NCI-H2196 treated with DMSO at 0.1 percent for 48 hours (cell line): Measurements from ENCODE around the gene RTKN.
"Not testable (repeated sequence)": the region's sequence is repeated elsewhere in the genome, so short reads cannot be mapped to it uniquely, and the experiment has no call there.

Experiments
- DNase-seq: peaks from one replicate; lab custom pipeline; 2025; ENCODE audit not compliant: unreplicated experiment; lab: John Stamatoyannopoulos, UW

Gene RTKN, protein sequence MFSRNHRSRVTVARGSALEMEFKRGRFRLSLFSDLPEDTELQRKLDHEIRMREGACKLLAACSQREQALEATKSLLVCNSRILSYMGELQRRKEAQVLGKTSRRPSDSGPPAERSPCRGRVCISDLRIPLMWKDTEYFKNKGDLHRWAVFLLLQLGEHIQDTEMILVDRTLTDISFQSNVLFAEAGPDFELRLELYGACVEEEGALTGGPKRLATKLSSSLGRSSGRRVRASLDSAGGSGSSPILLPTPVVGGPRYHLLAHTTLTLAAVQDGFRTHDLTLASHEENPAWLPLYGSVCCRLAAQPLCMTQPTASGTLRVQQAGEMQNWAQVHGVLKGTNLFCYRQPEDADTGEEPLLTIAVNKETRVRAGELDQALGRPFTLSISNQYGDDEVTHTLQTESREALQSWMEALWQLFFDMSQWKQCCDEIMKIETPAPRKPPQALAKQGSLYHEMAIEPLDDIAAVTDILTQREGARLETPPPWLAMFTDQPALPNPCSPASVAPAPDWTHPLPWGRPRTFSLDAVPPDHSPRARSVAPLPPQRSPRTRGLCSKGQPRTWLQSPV

DNA sequence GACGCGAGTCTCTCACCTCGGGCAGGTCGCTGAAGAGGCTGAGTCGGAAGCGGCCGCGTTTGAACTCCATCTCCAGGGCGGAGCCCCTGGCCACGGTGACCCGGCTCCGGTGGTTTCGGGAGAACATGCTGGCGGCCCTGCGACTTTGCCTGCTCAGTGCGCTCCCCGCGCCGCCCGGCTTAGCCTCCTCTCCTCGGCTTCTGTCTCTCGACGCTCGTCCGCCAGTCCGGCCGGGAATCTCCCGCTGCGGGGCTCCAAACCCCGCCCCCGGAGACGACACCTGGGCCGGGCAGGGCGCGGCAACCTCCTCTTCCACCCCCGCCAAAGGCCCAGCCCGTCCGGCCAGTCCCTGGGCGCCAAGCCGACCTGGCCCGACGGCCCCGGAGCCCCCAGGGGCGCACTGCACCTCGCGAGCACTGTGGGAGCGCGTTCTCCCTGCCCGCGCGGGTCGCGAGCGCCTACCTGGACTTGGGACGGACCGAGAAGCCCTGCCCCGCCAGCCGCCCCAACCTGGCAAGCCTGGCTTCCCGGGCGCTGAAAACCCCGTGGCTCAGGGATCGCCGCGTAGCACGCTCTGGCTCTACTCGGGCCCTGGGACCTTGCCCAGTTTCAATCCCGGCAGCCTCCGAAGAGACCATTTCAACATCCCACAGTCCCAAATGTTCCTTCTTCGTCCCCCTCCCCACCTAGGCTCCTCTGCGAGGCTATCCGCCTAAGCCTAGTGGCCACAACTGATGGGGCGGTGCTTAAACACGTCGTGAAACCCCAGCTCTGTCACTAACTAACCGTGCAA lies at the start of gene RTKN:
Gene RTKN, minus strand, starts transcription at position 248 of the 793 bp plus-strand sequence. Its CDS starts 121 bp downstream, at position 127.
- peak; percentile 16 for DNase-seq

DNA sequence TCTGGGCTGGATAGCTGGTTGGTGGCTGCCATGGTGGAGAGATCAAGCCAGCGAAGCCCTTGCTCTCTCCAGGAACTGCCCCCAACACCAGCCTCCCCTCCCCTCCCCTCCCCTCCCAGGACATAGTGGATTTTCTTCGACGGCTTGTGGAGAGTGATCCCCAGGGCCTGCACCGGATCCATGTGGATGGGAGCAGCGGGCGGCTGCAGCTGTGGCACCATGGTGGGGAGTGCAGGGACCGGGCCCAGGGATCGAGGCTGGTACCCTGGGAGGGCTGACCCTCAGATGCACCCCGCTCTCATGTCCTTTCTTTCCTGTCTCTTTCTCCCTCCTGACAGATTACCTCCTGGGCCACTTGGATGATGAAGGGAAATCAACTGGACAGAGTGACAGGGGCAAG lies 48.2 kb upstream of the RTKN start:
- DNase-seq: no peak

DNA sequence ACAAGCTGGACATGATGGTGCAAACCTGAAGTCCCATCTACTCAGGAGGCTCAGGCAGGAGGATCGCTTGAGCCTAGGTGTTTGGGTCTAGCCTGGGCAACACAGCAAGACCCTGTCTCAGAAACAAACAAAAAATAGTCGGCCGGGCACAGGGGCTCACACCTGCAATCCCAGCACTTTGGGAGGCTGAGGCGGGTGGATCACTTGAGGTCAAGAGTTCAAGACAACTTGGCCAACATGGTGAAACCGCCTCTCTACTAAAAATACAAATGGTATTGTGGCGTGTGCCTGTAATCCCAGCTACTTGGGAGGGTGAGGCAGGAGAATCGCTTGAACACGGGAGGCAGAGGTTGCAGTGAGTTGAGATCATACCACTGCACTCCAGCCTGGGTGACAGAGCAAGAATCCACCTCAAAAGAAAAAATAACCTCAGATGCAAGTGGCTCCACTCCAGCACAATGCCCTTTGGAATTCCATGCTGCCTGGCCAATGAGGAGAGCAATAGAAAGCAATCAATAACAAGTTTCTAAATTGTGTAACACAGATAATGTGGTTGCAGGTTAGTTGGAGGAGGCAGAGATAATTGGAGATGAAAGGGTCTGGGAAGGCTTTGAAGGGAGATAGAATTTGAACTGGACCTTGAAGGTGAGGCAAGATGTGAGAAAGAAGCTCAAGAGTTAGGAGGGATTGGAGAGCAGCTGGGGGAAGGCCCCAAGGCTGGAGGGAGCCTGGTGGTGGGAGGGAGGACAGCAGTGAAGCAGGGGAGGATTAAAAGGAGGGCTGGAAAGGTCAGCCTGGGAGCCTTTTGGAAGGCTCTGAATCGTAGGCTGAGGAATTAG lies 47.1 kb upstream of the RTKN start:
- DNase-seq: no peak

DNA sequence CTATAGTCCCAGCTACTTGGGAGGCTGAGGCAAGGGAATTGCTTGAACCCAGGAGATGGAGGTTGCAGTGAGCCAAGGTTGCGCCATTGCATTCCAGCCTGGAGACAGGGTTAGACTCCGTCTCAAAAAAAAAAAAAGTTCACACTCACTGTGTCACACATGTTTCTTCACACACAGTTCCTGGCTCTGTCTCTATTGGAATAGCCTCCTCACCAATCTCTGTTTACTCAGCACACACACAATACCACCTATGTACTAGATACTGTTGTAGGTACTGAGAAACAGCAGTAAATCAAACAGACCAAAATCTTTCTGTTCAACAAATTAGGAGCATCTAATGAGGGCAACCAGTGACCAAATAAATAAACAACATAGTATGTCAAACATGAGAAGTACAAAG lies 44.4 kb upstream of the RTKN start:
- DNase-seq: no peak

DNA sequence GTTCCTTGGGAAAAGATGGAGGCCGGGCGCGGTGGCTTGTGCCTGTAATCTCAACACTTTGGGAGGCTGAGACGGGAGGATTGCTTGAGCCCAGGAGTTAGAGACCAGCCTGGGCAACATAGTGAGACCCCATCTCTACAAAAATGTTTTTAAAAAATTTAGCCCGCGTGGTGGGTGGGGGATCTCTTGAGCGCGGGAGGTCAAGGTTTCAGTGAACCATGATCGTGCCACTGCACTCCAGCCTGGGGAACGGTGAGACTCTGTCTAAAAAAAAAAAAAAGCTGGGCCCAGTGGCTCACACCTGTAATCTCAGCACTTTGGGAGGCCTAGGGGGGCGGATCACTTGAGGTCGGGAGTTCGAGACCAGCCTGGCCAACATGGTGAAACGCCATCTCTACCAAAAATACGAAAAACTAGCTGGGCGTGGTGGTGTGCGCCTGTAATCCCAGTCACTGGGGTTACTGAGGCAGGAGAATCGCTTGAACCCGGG lies 42.0 kb upstream of the RTKN start:
- DNase-seq: not testable (repeated sequence)

DNA sequence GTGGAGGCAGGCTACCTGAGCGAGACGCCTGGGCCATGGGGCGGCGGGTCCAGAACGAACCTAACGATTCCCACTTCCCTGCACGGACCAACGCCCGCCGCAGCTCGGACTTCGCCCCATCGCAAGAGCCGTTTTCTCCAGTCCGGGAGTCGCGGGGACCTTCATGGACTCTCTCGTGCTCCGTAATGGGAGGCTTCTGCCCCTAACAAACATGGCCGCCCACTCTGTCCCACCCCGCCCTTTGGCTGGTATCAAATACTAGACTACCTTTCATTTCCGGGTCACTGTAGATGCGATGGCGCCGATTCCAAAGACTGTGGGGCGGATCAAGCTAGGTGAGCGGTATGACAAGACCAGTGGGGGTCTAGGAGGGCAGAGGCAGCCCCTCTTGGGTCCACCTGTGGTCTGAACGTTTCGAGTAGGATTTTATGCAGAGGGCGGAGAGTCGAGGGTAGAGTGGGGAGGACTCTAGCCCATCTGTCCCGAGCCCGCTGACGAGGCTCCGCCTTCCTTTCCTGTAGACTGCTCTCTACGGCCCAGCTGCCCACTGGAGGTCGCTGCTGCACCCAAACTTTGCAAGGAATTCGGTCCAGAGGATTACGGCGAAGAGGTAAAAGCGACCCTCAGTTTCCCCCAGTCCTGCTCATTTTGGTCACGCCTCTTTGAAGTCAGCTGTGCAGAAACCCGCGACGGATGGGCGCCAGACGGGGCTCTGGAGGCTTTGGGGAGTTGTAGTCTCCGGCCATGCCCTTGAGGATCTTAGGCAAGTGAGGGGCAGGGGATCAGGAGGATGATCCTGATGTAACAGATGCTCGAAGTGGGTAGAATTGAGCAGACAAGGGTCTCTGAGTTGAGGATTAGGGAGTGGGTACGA lies 41.3 kb upstream of the RTKN start, which contains the start of the genes CCDC142 and TTC31:
Gene CCDC142, minus strand, starts transcription at position 198 of the 874 bp plus-strand sequence. Its CDS starts 161 bp downstream, at position 37.
Gene TTC31, plus strand, starts transcription at position 281 of the 874 bp plus-strand sequence. Its CDS starts 15 bp downstream, at position 296.
- DNase-seq: peak; percentile 72

DNA sequence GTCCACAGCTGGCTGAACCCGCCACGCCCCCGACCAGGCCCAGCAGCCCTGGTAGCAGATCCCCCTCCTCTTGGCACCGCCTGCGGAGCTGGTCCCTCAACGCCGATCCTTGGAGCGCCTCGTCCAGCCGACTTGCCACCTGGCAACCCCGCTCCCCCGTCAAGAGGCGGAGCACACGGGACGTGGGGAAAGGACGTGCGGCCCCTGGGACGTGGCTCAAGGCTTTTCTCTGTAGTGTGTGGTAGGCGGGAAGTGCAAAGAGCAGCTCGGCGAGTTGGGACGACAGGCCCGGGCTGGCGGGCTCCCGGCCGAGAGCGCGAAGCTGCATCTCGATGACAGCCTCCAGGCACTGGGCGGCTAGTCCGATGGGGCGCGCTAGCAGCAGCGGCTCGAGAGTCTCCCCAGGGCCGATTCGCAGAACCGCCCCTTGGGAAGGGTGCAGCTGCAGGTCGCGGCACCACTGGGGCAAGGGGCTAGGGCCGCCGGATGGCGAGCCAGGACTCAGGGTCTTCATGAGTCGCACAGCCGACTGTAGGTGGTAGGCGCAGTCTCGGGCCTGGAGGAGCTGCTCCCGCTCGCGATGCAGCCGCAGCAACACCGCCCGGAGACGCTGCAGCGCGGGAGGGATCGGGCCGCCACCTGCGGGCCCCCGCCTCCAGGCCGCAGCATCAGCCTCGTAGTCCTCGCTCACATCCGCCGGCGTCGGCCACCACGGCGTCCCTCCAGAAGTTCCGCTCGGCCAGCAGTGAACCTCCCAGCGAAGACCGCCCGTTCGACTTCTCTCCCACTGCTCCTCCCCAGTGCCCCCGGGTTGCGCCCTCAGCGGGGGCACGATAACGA lies 40.4 kb upstream of the RTKN start:
- DNase-seq: no peak

DNA sequence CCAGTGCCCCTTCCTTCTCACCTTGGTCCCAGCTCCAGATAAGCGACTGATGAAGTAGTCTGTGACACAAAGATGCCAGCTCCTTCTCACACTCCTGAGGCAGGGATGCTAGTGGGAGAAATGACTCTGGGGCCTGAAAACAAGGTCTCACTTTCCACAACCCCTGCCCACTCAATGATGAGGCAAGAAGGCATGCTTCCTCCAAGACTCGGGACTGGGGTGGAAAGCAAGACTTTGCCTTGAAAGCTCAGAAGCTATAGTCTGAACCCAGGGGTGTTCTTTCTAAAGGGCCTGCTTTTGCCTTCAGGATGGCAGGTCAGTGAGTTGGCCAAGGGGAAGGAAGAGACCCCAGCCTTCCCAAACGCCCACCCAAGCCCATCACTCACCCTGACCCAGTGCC lies 39.7 kb upstream of the RTKN start:
- DNase-seq: no peak

DNA sequence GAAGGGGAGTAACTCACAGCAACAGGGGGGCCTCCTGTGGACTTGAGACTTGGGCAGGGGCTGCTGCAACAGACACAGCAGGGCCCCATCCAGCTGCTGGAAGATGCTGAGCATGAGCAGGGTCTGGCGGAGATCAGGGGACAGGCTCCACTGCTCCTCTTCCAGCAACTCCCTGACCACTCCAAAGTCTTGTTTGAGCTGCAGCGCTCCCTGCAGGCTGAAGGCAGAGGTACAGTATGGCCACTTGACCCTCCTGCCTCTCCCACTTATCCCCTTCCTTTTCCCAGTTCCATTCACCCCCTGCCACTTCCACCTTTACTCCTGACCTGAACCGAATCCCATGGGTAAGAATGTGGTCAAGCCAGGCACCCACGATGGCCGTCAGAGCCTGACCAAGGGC lies 33.2 kb upstream of the RTKN start:
- DNase-seq: no peak

DNA sequence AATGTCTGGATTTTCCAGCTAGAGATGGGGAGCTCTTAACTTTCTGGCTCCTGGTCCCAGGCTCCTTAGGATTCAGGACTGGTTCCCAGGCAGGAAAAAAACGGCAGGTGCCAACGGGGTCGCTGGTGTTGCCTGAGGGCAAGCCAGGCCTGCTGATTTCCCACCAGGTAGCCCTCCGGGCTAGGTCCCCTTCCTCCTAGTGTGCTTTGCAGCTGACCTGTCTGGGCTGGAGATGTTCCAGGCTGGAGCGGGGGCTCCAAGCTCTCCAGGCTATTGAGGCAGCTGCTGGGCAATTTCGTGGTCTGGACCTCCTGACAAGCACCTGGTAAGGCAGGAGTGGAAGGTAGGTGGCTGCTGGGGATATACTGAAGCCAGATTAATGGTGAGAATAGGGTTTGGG lies 32.7 kb upstream of the RTKN start:
- no peak for DNase-seq

DNA sequence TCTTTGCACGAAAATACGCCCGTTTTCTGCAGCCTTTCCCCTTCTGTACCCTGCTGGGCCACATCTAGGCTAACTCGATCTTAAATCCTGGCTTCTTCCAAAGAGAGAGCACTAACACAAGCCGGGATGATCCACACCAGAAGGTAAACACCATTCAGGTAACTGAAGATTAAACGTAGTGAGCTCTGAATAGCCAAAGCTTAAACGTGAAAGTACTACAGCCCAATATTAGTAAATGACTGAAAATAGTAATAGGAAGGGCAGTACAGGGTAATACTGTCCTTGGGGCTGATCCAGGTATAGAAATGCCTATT lies 31.2 kb upstream of the RTKN start:
- DNase-seq: no peak

DNA sequence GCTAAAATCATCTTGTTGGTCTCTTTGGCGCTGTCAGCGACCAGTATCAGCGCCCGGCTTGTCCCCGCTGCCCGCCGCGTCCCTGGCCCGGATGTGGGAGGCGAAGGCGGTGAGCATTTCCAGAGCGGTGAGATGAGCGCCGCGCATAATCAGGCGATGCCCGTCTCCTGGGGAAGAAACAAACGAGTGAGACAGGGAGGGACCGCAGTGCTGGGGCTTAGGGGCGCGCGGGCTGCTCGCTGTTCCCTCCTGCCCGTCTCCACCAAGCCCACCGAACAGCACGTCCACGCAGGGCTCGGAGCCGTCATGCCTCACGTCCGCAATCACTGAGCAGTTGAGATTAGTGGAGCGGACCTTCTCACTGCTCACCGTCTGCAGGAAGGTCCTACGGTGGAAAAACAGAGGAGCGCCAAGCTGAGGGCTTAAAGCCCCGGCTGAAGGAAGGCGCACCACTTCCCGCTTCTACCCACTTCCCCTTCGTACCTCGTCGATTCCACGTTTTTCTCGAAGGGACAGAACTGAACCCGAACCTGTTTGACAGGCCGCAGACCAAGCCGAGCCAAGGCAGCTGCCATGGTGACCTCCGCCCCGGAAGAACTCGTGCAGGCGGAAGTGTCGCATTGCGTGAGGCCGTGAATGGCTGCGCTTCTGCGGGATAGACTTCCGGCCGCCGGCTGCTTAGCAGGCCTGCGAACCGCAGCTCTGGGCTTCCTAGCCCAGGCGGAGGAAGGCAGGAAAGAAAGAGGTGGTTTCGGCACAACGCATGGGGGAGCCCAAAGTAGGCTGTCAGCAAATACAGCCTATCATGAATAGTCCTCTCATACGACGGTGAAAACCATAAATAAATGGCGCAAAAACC lies 30.6 kb upstream of the RTKN start, which contains the start of gene MRPL53:
Gene MRPL53, minus strand, starts transcription at position 595 of the 859 bp plus-strand sequence. Its CDS starts 20 bp downstream, at position 575.
- peak; percentile 49 for DNase-seq

DNA sequence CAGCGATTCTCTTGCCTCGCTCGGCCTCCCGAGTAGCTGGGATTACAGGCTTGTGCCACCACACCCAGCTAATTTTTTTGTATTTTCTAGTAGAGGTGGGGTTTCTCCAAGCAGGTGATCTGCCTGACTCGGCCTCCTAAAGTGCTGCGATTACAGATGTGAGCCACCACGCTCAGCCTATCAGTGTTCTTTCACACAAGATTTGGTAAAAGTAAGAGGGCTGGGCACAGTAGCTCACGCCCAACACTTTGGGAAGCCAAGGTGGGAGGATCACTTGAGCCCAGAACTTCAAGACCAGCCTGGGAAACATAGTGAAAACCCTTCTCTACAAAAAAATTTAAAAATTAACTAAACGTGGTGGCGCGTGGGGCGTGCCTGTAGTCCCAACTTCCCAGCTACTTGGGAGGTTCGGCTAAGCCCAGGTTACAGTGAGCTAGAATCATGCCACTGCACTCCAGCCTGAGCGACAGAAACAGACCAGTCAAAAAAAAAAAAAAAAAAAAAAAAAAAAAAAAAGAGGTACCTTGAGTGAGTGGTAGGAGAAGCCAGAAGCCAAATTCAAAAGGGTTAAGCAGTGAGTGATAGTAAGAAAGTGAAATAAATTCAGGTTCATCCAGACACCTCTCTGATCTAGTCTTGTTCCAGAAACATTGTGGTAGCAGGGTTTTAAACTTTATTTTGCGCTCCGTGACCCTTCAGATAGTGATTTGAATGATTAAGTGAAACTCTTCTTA lies 29.8 kb upstream of the RTKN start:
- no peak for DNase-seq

DNA sequence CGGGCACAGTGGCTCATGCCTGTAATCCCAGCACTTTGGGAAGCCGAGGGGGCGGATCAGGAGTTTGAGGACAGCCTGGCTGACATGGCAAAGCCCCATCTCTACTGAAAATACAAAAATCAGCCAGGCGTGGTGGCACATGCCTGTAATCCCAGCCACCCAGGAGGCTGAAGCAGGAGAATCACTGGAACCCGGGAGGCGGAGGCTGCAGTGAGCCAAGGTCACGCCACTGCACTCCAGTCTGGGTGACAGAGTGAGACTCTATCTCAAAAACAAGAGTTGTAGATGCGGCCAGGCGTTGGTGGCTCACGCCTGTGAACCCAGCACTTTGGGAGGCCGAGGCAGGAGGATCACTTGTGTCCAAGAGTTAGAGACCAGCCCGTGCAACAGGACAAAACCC lies 29.0 kb upstream of the RTKN start:
- DNase-seq: not testable (repeated sequence)

DNA sequence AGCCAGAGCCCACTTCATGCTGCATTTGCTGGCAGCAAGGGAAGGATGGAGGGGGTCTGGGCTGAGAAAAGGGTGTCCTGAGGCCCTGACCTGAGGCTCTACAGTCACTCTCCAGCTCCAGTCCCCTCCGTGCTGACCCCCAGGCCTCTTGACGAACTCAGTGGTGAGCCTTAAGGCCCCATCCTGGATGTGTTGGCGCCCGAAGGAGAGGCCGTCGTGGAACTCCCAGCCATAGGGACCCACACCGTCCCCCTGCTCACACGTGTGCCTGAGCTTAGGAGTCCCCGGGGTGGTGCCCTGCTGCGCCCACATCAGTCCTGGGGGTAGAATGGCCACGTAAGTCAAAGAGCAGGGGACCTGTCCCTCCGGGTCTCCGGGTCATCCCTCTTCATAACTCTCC lies 22.7 kb upstream of the RTKN start:
- DNase-seq: no peak

DNA sequence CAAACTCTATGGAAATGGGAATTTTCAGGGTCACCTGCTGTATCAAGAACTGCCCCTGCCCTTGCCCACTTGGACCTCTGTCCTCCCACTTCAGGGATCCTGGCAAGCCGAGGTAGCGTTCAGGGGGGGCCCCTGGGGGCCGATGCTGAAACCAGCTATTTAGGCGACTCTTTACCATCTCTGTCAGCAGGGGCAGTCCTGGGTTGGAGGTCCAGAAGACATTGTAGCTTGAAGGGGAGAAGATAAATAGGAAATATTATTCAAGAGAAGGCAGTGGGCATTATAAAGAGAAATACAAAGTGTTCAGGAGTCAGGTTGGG lies 21.0 kb upstream of the RTKN start:
- no peak for DNase-seq

DNA sequence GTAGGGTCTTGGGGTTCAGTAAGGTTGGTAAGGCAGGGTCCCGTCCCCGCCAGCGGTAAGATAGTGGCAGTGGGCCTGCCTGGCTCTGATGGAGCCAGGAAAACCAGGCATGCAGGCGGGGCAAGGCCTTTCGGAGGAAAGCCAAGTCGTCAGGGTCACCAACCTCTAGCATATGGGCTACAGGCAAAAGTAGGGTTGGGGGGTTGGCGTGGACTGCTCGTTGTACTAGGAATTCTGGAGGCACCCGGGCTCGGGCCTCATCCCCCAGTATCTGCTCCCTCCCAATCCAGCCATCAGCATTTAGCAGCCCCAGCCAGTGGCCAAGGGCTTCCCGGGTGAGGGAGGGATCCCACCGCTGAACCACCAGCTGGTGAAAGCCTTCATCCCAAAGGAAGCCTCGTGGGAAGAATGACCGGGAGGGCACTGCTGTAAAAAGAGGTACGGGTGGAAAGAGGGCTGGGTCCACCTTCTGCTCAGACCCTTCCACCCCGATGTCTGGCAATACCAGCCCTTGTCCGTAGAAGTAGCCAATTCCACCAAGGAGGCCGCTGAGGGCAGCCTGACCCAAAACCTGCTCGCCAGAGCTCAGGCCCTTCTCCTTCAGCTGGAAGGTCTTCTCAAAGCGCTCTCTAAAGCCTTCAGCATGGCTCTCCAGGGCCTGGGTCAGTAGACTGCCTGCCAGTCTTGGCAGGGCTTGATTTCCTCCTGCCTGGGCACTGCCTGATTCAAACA lies 20.5 kb upstream of the RTKN start:
- no peak for DNase-seq
